ENCODE measurements around the gene TAF1B. TPM values are rescaled to one million over a fixed set of nuclear protein-coding genes. Genes with fewer than 3 reads are reported as not detected.
"Not testable (repeated sequence)": the region's sequence is repeated elsewhere in the genome, so short reads cannot be mapped to it uniquely, and the experiment has no call there.

The TAF1B gene
- total RNA-seq, 4 donors from 2014 or later = 6.7 to 19.3 (median 14.9) TPM

- H3K9me3 ChIP-seq = peaks cover 0 to 28% (median 15%) of the 10 kb centered on the region in 3 donors
- TF ChIP-seq CTCF (IDR thresholded peaks at IDR 0.05) (no peak), POLR2A (IDR thresholded peaks at IDR 0.05) (no peak)
- no peak for DNase-seq
- 98 to 100% methylated on average over 4 to 7 of the region's 7 CpGs for WGBS, 2 donors
- intact Hi-C loops (cut with DNase I) = no loop called here
- H3K4me1 ChIP-seq = no peaks in the 10 kb centered on the region
- no peak overlapping the region for H3K4me3 ChIP-seq
- no peaks in the 10 kb centered on the region for H3K27me3 ChIP-seq
- no peak overlapping the region for H3K27ac ChIP-seq
- peaks cover 8 to 83% (median 18%) of the 10 kb centered on the region in 3 donors for H3K36me3 ChIP-seq
These were observed 14.8 kb downstream of the TAF1B start for GRCh38 chr2:9857814-9858729.

- TF ChIP-seq CTCF (IDR thresholded peaks at IDR 0.05) (no peak), POLR2A (IDR thresholded peaks at IDR 0.05) (no peak)
- H3K27ac ChIP-seq = no peak overlapping the region
- H3K4me1 ChIP-seq = no peaks in the 10 kb centered on the region
- no peak overlapping the region for H3K4me3 ChIP-seq
- intact Hi-C loops (cut with DNase I) = no loop called here
- H3K36me3 ChIP-seq = peaks cover 8 to 77% (median 17%) of the 10 kb centered on the region in 3 donors
- no peaks in the 10 kb centered on the region for H3K27me3 ChIP-seq
- DNase-seq = no peak
- WGBS, 2 donors = 64 to 72% methylated on average over 4 to 5 of the region's 5 CpGs
- H3K9me3 ChIP-seq = peaks cover 0 to 28% (median 15%) of the 10 kb centered on the region in 3 donors
These were observed 15.4 kb downstream of the TAF1B start for GRCh38 chr2:9858730-9859068.

- H3K4me1 ChIP-seq; DNase-seq; H3K27ac ChIP-seq; intact Hi-C loops (cut with DNase I); H3K4me3 ChIP-seq; H3K27me3 ChIP-seq: not testable (repeated sequence)
- 96 to 97% methylated on average over 10 to 11 of the region's 21 CpGs for WGBS, 2 donors
- H3K9me3 ChIP-seq = peaks cover 0 to 28% (median 15%) of the 10 kb centered on the region in 3 donors
- H3K36me3 ChIP-seq = peaks cover 0 to 53% (median 8%) of the 10 kb centered on the region in 3 donors
These were observed 17.8 kb downstream of the TAF1B start for GRCh38 chr2:9860922-9861580.

- Histone ChIP-seq H3K36me3 (peaks cover 0 to 50% (median 0%) of the 10 kb centered on the region in 3 donors), H3K9me3 (no peaks in the 10 kb centered on the region), H3K27ac (no peak overlapping the region), H3K27me3 (no peaks in the 10 kb centered on the region), H3K4me1 (no peaks in the 10 kb centered on the region), H3K4me3 (no peak overlapping the region)
- WGBS, 2 donors = 84 to 93% methylated on average over 6 of the region's 6 CpGs
- intact Hi-C loops (cut with DNase I) = no loop called here
- no peak for TF ChIP-seq POLR2A (IDR thresholded peaks at IDR 0.05)
- TF ChIP-seq CTCF (IDR thresholded peaks at IDR 0.05) = no peak
- DNase-seq = no peak
These were observed 24.6 kb downstream of the TAF1B start for GRCh38 chr2:9867881-9868280.

- intact Hi-C loops (cut with DNase I) = no loop called here
- 93 to 97% methylated on average over 1 of the region's 1 CpG for WGBS, 2 donors
- Histone ChIP-seq H3K27ac (no peak overlapping the region), H3K4me1 (no peaks in the 10 kb centered on the region), H3K36me3 (peaks cover 0 to 95% (median 8%) of the 10 kb centered on the region in 3 donors), H3K9me3 (no peaks in the 10 kb centered on the region), H3K4me3 (no peak overlapping the region), H3K27me3 (no peaks in the 10 kb centered on the region)
- no peak for DNase-seq
- TF ChIP-seq CTCF (IDR thresholded peaks at IDR 0.05) (no peak), POLR2A (IDR thresholded peaks at IDR 0.05) (no peak)
These were observed 30.1 kb downstream of the TAF1B start for GRCh38 chr2:9873337-9873736.

Measured in esophagus squamous epithelium (tissue), 5 donors.